ENCODE data around the gene CFAP300. TPM values are rescaled to one million over a fixed set of nuclear protein-coding genes. Genes with fewer than 3 reads are reported as not detected.

CFAP300 gene
- total RNA-seq, 1 experiment from 2014 or later, result 1.7 TPM

GRCh38 chr11:102005306-102005705, 41.9 kb upstream of the CFAP300 start:
- DNase-seq, result peak; percentile 34

More at GRCh38 chr11:102005306-102005705, 41.9 kb upstream of the CFAP300 start:
- Histone ChIP-seq H2BK120ac (ENCODE audit: low read depth, low read length, poor library complexity, severe bottlenecking) (no peak overlapping the region), H3K18ac (ENCODE audit: insufficient read length, low read depth, low read length) (no peak overlapping the region), H2BK20ac (ENCODE audit: low read depth, low read length, poor library complexity, severe bottlenecking) (no peak overlapping the region), H3K4me2 (ENCODE audit: insufficient read depth, insufficient read length, low read length) (no peak overlapping the region), H3K27ac (ENCODE audit: insufficient read length, low read depth, low read length) (no peak overlapping the region), H3K23me2 (ENCODE audit: insufficient read length, low read depth, low read length, poor library complexity, severe bottlenecking) (no peaks in the 10 kb centered on the region), H2BK15ac (ENCODE audit: low read depth, low read length) (no peak overlapping the region), H3K27me3 (ENCODE audit: insufficient read depth, low read length) (no peaks in the 10 kb centered on the region), H3K9ac (ENCODE audit: extremely low read depth, insufficient read length, low read length) (no peak overlapping the region), H3K14ac (ENCODE audit: insufficient read depth, low read length) (no peak overlapping the region), H4K91ac (ENCODE audit: insufficient read length, low read depth, low read length) (no peak overlapping the region), H3K23ac (ENCODE audit: insufficient read length, low read depth, low read length) (no peak overlapping the region), H3K9me3 (ENCODE audit: control insufficient read depth, low read depth, low read length) (no peaks in the 10 kb centered on the region), H4K8ac (replicated peaks; ENCODE audit: insufficient read length, low read depth, low read length) (no peak overlapping the region), H2BK5ac (ENCODE audit: insufficient read length, low read length) (no peak overlapping the region), H3K4me1 (ENCODE audit: insufficient read depth, low read length) (no peaks in the 10 kb centered on the region; the same call in 1 of the 2 replicates), H3K79me1 (ENCODE audit: insufficient read depth, low read depth, low read length, poor library complexity, severe bottlenecking) (no peaks in the 10 kb centered on the region), H2AK5ac (ENCODE audit: insufficient read length, low read length) (no peak overlapping the region), H2AFZ (ENCODE audit: low read length) (no peak overlapping the region), H3K79me2 (ENCODE audit: insufficient read depth, low read length) (no peaks in the 10 kb centered on the region), H4K20me1 (ENCODE audit: control insufficient read depth, insufficient read depth, insufficient read length) (no peaks in the 10 kb centered on the region), H3K56ac (ENCODE audit: insufficient read length, low read depth, low read length) (no peak overlapping the region), H3T11ph (ENCODE audit: low read length) (no peak overlapping the region), H2BK12ac (ENCODE audit: insufficient read length, low read depth, low read length) (no peak overlapping the region), H4K5ac (ENCODE audit: insufficient read length, low read depth, low read length) (no peak overlapping the region), H3K4ac (ENCODE audit: low read depth, low read length) (no peak overlapping the region)
- Mint-ChIP-seq H3K27me3 (ENCODE audit: low read depth) (no peaks in the 10 kb centered on the region; the same call in 1 of the 2 replicates), H3K9me3 (no peaks in the 10 kb centered on the region), H3K4me3 (no peak overlapping the region), H3K36me3 (ENCODE audit: insufficient read depth in 1 of 3, low read depth in 3 of 3) (no peaks in the 10 kb centered on the region), H3K27ac (peak overlapping the region in 2 of 3 experiments; percentile 35 to 65; a peak in 2 of 7 replicates), H3K4me1 (peaks cover 8 to 10% of the 10 kb centered on the region in 2 experiments)
- TF ChIP-seq, protein P1, sequence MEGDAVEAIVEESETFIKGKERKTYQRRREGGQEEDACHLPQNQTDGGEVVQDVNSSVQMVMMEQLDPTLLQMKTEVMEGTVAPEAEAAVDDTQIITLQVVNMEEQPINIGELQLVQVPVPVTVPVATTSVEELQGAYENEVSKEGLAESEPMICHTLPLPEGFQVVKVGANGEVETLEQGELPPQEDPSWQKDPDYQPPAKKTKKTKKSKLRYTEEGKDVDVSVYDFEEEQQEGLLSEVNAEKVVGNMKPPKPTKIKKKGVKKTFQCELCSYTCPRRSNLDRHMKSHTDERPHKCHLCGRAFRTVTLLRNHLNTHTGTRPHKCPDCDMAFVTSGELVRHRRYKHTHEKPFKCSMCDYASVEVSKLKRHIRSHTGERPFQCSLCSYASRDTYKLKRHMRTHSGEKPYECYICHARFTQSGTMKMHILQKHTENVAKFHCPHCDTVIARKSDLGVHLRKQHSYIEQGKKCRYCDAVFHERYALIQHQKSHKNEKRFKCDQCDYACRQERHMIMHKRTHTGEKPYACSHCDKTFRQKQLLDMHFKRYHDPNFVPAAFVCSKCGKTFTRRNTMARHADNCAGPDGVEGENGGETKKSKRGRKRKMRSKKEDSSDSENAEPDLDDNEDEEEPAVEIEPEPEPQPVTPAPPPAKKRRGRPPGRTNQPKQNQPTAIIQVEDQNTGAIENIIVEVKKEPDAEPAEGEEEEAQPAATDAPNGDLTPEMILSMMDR (conservative IDR thresholded peaks at IDR 0.05), result no peak
- no CpG with 5 or more reads among the region's 4 CpGs for WGBS (ENCODE audit: extremely low coverage, insufficient read length, low lambda C conversion rate)
